ENCODE data around the gene GSG1L2.

Gene GSG1L2

DNA sequence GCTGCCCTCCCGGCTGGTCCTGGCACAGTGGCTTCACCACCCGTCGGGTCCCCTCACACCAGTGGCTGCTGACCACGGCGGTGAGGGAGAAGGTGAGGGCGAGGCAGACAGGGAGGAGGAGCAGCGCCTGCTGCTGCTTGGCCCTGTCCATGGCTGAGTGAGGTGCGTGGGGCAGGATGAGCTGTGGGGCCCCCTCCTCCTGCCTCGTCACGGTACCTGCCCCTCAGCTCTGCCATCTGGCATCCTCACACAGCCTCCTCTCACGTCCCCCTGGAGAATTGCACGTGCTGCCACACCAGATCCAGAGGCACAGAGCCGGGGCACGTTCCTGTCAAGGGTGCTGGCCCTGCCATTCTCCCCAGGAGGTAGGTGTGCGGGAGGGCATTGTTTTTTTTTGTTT, at the start of gene GSG1L2:
GSG1L2 (minus strand) TSS at position 159 of the 400 bp plus-strand sequence; CDS start at position 151, 8 bp downstream.
- DNase-seq: no peak

DNA sequence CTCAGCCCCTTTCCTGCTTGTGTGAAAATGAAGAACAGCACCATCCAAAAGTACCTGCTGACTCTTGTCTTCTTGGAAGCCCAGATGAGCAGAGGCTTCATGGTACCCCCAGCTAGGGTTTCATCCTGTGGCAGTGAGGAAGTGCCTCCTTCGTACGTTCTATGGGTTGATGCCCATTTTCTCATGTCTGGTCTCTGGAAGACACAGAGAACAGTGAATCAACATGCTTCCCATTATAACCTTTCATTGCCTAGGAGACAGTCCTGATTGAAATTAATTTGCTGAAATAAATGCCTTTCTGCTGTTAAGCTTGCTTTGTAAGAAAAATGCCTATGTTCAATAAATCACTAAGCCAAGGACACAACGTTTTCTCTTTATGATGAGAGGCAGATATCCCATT, 46.7 kb upstream of the GSG1L2 start:
- no peak for DNase-seq

DNA sequence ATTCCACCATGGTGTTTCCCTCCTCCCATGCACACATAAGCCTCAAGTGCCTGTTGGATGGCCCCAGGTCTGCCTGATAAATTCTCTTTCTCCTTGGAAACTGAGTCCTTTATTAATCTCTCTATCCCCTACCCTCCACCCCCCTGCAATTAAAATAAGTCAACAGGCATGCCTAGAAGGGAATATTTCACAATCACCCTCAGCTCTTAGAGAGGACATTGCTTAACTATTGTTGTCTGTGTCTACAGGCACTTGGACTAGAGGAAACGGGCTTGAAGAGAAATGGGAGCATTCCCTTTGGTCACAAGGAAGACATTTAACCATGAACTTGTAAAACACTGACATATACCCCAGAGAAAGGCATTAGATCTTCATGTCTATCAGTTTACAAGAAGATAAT, 43.7 kb upstream of the GSG1L2 start:
- no peak for DNase-seq

DNA sequence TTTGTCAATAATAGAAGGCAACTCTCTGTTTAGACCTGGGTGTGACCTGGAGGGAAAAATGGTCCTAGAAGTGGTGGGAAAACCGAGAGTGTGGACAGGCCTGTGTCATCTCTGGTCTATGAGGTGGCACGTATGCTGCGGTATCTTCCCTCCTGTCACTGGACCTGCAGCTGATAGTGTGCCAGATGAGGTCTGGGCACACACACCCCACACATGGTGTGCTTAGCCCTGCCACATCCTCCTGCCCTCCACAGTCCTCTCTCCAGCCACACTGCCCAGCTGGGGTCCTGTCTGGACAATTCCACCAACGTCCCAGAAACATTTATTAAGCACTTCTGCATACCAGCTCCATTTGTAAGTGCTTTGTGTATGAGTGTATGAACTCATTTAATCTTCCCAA, 41.1 kb upstream of the GSG1L2 start:
- no peak for DNase-seq

DNA sequence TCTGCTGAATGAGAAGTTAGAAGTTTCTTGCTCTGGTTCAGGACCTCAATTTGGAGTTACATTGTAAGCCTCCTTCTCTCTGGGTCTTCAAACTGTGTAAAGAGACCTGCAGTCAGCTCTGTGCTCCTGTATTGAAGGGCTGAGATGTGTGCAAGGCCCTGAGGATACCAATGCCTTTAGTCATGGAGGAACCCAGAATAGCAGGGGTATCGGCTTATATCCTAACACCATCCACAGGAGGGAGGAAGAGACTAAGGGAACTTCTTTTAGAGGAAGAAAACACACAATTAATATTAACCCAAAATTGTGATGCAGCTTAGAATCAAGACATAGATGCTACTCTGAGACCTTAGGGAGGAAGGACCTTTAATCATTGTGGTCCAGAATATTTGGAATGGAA, 40.3 kb upstream of the GSG1L2 start:
- no peak for DNase-seq

DNA sequence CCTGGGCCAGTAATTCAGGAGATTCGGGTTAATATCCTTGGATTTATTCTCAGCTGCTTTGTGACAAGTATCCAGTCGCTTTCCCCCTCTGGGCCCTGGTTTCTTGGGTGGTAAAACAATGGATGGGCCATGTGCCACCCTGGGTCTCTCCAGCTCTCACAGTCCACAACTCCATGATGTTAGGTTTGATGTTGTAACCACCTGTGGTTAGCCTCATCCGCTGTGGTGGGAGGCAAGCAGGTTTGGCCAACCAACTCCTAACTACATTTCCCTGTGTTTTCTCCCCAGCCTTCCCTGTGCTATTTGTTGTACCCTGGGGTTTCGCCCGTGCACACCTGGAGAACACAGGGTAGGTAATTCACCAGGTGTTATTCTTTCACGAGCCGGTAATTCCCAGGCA, 39.0 kb upstream of the GSG1L2 start:
- DNase-seq: no peak

DNA sequence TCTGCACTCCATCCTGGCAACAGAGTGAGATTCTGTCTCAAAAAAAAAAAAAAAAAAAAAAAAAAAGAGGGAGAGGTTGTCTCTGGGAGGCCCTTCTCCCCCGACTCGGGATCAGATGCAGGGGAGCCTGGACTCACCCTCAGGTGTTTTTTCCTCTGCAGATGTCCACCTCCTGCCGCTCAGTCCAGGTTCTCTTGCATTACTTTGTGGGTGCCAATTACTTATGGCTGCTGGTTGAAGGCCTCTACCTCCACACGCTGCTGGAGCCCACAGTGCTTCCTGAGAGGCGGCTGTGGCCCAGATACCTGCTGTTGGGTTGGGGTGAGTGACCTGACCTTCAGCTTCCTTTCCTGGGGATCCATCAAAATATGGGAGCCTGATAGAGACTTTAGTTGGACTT, 37.9 kb upstream of the GSG1L2 start:
- no peak for DNase-seq

DNA sequence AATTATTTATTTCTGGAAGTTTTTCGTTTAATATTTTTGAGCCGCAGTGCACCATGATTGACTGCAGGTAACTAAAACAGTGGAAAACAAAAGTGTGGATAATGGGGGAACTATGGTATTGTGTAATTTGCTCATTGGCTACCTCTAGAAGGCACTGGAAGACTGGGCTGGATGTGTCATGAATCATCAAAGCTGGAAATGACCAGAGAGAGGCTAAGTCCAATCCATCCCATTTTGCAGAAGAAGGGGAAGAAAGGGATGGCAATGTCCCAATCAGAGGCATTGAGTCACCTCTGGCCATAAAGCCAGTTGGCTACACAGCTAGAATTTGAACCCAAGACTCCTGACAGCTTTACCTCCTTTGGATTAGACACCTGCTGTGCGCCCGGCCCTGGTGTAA, 33.2 kb upstream of the GSG1L2 start:
- DNase-seq: no peak

DNA sequence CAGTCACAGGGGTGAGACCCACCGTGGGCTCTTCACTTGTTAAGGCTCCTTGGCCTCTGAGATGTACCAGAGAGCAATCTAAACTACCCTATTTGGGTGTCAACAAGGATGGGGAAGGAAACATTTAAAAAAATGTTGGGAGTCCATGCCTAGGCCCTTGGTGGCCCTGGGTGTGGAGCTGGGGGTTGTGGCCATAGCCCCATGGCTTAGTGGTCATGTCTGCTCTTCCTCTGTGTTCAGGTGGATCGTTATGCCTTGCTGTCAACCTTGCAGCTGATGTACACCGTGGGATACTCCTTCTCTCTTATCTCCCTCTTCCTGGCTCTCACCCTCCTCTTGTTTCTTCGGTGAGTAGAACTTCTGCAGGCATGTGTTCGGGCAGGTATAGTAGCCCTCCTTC, 32.4 kb upstream of the GSG1L2 start:
- no peak for DNase-seq

DNA sequence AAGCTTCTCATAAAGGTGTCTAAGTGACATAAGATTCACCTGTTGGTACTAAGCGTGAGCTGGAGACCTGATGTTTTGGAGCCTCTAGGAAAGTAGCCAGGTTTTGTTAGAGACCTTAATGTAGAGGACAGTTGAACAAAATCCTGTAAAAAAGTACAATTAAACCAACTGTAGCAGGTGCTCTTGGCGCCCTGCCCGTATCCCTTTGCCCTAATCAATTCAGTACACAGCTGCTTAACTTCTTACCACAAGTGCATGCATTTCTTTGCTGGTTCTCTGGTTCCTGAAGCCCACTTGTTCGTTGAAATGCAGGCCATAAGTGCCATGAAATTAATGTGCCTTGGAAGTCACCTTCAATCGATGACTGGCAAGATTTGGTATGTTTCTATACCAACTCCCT, 28.3 kb upstream of the GSG1L2 start:
- DNase-seq: no peak

DNA sequence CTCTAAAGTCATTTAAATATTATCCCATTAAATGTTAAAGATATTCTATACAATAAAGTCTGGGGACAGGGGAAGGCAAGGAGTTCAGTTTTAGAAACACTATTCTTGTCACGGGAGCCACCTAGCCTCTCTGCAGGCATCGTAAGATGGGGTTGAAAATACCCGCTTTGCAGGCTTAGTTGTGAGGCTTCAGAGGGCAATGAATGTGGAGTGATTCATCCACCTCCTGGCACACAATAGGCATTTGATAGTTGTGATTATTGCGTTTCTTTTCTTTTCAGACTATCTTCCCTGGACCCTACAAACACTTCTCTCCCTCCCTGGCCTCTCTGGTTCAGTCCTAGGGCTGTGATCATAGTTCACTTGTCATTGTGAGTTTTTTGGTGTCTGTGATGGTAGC, 23.4 kb upstream of the GSG1L2 start:
- DNase-seq: no peak

DNA sequence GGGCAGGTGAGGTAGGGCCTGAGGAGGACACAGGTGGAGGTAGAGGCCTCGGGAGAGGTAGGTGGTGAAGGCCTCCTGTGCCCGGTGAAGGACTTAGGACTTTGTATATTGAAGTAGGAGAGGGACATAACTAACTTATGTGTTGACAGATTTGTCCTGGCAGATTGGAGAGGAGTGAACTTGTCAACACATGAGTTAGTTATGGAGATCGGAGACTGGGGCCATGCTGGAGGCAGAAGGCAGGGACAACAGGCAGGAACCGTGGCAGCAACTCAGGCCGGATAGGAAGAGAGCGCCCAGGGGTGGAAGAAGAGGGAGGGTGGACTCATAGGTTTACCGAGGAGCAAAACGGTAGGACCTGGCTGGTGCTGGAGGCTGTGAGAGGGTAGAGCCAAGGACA, 22.3 kb upstream of the GSG1L2 start:
- no peak for DNase-seq

DNA sequence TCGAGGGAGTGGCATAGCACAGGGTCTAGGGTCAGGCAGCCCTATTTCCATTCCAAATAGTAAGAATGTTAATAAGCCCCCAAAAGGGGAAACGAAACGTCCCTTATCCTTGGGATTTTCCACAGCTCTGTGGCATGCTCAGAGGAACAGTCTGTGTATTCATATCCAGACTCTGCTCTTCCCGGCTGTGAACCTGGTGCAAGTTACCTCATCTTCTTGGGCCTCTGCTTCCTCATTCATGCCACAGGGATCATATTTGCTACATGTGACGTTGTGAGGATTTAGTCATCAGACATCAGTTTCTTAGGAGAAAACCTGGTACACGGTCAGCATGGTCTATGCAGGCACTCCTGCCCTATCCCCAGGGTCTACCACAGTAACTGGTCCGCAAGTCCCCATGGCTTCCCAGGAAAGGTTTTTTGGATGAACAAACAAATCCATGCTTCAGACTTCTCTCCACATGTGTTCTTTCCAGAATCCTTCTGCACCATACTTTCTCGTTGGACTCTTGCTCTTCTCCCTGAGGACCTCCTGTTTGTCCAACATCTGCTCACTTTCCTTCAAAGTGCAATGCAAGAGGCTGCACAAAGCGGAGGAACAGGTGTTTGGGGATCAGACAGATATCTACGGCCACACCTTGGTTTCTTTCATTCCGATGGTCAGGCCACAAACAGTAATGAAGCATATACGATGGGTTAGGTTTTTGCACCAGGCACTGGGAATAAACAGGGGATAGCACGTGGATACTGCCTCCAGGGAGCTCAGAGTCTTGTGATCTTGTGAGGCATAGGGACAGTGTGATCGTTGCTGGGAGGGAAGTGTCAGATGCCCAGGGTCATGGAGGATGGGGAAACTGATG, 21.5 kb upstream of the GSG1L2 start:
- DNase-seq: no peak

DNA sequence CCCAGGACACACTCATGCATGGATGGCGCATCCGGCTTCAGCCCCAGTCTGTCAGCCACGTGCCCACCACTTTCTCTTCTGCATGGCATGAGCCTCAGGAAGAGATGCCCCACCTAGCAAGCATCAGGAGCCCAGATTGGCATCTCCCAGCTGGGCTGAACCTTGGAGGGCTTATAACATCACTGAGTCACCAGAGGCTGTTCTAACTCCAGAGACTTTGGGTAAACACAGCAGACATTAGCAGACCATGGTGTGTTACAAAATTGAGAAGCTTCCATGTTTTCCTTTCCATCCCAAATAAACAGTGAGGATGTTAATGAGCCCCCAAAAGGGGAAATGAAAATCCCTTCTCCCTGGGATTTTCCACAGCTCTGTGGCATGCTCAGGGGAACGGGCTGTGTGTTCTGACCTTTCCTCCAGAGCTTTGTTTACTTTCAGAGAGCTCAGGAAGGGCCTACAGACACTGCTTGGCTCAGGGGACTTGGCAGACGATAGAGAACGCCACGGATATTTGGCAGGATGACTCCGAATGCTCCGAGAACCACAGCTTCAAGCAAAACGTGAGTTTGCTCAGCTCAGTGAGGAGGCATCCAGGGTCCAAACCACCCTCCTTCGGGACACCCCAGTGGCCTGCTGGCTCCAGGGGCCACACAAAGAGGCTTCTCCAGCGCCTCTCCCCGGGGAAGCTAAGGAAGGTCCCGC, 20.3 kb upstream of the GSG1L2 start:
- no peak for DNase-seq

DNA sequence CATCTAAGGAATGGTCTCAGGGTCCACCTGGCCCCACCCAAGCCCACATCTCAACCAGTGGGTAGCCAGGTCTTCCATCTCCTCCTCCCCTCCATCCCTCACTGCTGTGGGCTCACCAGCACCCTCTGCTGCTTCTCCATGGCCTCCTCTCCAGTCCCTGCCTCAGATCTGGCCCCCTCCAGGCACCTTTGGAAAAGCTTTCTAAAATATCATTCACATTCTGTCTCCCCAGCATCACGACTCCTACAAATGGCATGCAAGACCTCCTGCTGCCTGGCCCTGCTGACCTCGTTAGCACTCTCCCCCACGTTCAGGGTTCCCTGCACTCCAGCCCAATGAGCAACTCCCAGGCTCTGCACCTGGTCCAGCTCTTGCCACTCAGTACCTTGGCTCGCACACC, 17.6 kb upstream of the GSG1L2 start:
- no peak for DNase-seq

DNA sequence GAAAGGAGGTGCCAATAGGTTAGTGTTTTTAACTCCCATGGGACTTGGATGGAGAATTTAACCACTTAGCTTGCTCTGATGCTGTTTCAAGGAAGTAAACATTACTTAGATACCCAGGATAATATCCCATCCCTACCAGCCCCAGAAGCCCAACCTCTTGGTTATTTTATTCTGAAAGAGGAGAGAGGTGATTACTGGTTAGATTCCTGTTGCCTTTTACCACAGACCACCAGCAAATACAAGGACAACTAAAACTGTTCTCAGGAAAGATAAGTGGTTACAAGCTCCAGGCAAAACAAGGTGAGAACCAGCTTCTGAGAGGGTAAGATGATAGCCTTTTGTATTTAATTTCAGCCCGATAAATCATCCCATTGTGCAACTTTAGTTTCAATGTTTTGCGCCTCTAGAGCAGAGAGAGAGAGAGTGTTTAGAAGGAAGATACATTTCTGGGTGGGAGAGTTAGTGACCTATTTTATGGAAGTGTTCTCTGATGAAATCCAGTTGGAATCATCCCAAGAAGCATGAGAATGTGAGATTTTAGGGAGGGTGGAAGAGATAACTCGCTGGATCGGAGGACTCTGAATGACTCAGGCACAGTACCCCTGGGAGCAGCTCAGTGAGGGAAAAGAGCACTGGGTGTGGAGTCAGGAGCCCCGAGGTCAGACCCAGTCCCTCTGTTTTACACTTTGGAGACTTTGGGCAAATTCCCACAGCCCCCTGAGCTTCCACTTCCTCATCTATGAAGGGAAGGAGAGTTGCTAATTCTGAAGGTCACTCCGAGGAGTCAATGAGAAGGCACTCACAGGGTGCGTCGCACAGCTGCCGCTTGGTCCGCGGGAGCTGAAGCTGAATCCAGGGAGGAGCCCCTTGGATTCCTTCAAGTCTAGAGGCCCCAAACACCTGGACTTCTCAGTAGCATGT, 15.9 kb upstream of the GSG1L2 start:
- DNase-seq: no peak

DNA sequence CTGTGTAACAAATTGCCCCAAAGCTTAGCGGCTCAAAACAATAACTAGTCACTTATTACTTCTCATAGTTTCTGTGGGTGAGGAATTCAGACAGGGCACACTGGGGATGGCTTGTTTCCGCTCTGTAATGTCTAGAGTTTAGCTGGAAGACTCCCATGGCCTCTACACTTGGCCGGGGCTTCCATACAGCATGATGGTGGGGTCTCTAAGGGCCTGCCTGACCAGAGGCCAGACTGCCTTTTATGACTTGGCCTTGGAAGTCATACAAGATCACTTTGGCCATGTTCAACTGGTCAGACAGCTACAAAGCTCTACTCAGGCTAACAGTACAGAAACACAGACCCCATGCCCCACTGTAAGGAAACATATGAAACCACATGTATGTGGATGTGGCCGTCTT, 12.0 kb upstream of the GSG1L2 start:
- DNase-seq: no peak

DNA sequence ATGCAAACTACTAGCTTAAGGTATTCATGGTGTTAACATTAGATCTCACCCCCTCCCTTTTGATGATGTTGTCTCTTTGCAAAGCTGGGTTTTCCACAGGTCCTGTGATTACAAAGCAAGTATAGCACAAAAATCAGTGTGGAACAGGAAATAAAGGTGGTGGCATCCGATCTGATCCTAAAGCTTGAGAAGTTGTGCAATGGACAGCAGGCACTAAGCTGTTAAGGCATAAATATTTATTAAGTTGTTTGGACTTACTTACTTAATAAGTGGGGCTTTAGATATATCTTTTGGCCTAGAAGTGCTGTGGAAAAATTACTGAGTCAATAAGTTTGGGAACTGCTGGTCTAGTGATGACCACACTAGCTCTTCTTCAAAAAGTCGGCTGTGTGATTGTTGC, 8.8 kb upstream of the GSG1L2 start:
- DNase-seq: no peak

DNA sequence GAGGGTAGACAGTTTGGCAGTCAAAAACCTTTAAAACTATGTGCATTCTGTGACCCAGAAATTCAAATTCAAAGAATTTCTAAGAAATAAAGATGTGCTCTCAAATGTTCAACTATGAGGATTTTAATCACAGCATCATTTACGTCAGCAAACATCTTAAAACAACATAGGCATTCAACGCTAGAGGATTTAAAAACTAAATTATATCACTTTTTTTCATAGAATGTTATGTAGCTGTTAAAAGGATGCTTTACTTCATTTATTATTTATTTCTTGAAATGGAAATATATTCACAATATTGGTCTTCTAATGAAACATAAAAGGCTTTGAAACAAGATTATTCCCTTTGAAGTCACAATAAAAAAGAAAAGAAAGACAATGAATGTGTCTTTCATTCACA, 7.5 kb upstream of the GSG1L2 start:
- no peak for DNase-seq

DNA sequence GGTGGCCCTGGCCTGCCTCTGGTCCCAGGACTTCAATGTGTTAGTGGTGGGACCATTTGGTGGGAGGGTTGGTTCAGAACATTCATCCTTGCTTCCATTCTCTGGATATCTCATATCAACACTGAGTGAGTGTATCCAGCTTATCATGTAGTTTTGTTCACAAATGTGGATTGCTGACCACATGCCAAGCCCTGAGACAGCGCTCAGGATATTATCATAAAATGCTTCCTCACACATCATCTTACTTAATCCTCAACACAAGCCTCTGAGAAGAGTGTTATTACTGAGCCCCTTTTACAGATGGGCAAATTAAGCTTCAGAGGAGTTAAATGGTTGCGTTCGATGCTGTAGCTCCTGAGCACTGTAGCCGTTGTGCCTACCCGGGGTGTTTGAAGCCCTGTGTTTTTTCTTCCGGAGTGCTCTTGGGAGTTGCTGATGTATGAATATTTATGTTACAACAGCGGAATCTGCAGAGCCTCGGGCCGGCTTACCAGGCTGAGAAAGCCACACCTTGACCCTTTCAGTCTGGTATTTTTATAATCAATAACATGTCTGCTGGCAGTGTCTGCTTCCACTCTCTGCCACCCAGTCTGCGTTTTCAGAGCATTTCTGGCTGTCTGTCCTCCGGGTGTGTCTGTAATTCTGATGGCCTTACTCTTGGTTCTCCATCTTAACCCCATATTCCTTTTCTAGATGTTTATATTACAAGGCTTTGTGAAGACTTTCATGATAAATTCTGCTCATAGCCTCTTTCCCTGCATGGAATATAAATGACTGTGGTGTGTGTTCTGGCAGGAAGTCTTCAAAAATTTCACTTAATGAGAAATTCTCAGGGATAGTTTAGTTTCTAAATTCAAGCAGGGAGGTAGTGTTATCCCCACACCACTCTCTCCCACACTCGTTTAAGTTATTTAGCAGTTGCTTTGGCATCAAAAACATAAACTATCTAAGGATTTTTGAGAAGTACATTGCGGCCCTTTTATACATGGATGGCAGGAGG, 6.7 kb upstream of the GSG1L2 start:
- no peak for DNase-seq

DNA sequence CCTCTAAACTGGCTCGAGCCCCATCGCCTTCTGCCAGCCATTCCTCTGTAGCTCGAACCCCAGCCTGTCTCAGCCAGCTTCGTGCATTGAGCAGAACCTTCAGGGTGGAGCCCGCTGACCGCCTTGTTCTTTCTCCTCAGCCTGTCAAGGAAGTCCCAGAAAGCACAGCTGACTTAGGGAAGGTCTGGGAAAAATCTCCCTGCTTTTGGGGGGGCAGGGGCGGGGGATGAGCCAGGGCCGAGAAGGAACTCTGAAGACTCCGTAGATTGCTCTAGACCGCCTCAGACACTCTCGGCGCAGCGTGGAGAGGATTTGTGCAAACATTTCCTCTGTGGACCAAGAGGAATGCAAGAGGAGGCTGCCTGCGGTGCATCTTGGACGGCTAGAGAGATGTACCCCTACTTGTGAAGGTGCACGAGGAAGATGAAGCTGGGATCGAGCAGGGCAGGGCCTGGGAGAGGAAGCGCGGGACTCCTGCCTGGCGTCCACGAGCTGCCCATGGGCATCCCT, 3.8 kb upstream of the GSG1L2 start, which contains the start of gene GLP2R:
GLP2R (plus strand) TSS at position 284 of the 510 bp plus-strand sequence; CDS start at position 424, 140 bp downstream.
- no peak for DNase-seq
